Lung microvascular endothelial cell (primary cell): ENCODE measurements around the gene ZDHHC9. TPM values are rescaled to one million over a fixed set of nuclear protein-coding genes. Genes with fewer than 3 reads are reported as not detected.
"Not testable (repeated sequence)": the region's sequence is repeated elsewhere in the genome, so short reads cannot be mapped to it uniquely, and the experiment has no call there.

ENCODE experiments used
- DNase-seq, 2 donors: peaks; one replicate each; pipeline versions ENCODE4 v3.0.0 to v3.0.0-alpha.2; 2010; ENCODE audit warnings: low read depth in 2 of 2
- total RNA-seq: library from RNA; depleted of rRNA; stranded (reverse); fragments of >200 nt; gene quantifications from 2 replicates; pipeline ENCODE4 v1.2.1, GENCODE V29; 2014

ZDHHC9 gene
- 10.7 and 15.9 TPM in 2 replicates for total RNA-seq

GRCh38 chrX:129843459-129844306, at the start of gene ZDHHC9:
Gene ZDHHC9 (minus strand): TSS chrX:129843886. CDS start chrX:129841945, 1,941 bp downstream.
- peak; percentile 87 to 91 for DNase-seq

- DNase-seq, result no peak
These were observed 33.7 kb upstream of the ZDHHC9 start for GRCh38 chrX:129877401-129877800.

GRCh38 chrX:129876771-129877305, 33.2 kb upstream of the ZDHHC9 start:
- peak; percentile 12 to 67 for DNase-seq

GRCh38 chrX:129875669-129876068, 32.0 kb upstream of the ZDHHC9 start:
- peak in 1 of 2 donors; percentile 71 for DNase-seq

GRCh38 chrX:129872524-129872923, 28.8 kb upstream of the ZDHHC9 start:
- DNase-seq, result no peak

GRCh38 chrX:129866321-129866720, 22.6 kb upstream of the ZDHHC9 start:
- DNase-seq, result not testable (repeated sequence)

- DNase-seq, result not testable (repeated sequence)
These were observed 15.4 kb upstream of the ZDHHC9 start for GRCh38 chrX:129859134-129859533.

GRCh38 chrX:129851825-129852224, 8.1 kb upstream of the ZDHHC9 start:
- DNase-seq, result not testable (repeated sequence)

- no peak for DNase-seq
These were observed 3.0 kb upstream of the ZDHHC9 start for GRCh38 chrX:129846716-129847115.

GRCh38 chrX:129845616-129846190, 2.0 kb upstream of the ZDHHC9 start:
- DNase-seq, result no peak

GRCh38 chrX:129843209-129843458, 552 bp downstream of the ZDHHC9 start:
- no peak for DNase-seq

- DNase-seq, result peak; percentile 28 to 55
These were observed 1.0 kb downstream of the ZDHHC9 start for GRCh38 chrX:129842510-129843208.

- no peak for DNase-seq
These were observed 3.3 kb downstream of the ZDHHC9 start for GRCh38 chrX:129840344-129840743.

GRCh38 chrX:129836827-129837226, 6.9 kb downstream of the ZDHHC9 start:
- DNase-seq, result no peak

- DNase-seq, result peak in 1 of 2 donors; percentile 28
These were observed 10.3 kb downstream of the ZDHHC9 start for GRCh38 chrX:129833153-129833990.

GRCh38 chrX:129831091-129831885, 12.4 kb downstream of the ZDHHC9 start:
- DNase-seq, result no peak

- no peak for DNase-seq
These were observed 13.2 kb downstream of the ZDHHC9 start for GRCh38 chrX:129830494-129830893.

- DNase-seq, result no peak
These were observed 17.8 kb downstream of the ZDHHC9 start for GRCh38 chrX:129825746-129826505.

- DNase-seq, result no peak
These were observed 19.1 kb downstream of the ZDHHC9 start for GRCh38 chrX:129824620-129825019.

- no peak for DNase-seq
These were observed 20.2 kb downstream of the ZDHHC9 start for GRCh38 chrX:129823522-129823921.
